Upper lobe of left lung (tissue), 4 donors: ENCODE results near the gene TRIP13.

ENCODE experiments used
- CTCF ChIP-seq, 6 experiments: fragments of 450-650 bp in 4 of 6; fragments of 200-600 bp in 2 of 6; sonication (generic) in 2 of 6; IDR thresholded peaks; one replicate each; pipeline ENCODE4 v1.5.1; 2016 to 2019; ENCODE audit warnings: antibody characterized with exemption in 6 of 6
- POLR2A ChIP-seq, 4 donors: fragments of 450-650 bp; IDR thresholded peaks; one replicate each; pipeline ENCODE4 v1.5.1; 2016 to 2017; ENCODE audit warnings: antibody characterized with exemption in 4 of 4, mild to moderate bottlenecking in 2 of 4

GRCh38 chr5:915946-916345 lies 23.3 kb downstream of the TRIP13 start:
- TF ChIP-seq CTCF (IDR thresholded peaks at IDR 0.05) (no peak), POLR2A (IDR thresholded peaks at IDR 0.05) (no peak)
